Measurements from ENCODE around the gene HABP4.

GRCh38 chr9:96499257-96499656 lies 49.3 kb downstream of the HABP4 start:
- no peak for TF ChIP-seq CTCF (IDR thresholded peaks at IDR 0.05)
- no peak for TF ChIP-seq POLR2A (IDR thresholded peaks at IDR 0.05)
- TF ChIP-seq POLR2AphosphoS5 (IDR thresholded peaks at IDR 0.05) = no peak
